KG1 (cell line): Measurements from ENCODE around the gene CACNA2D4.

ENCODE experiments used
- DNase-seq: peaks from one replicate; lab custom pipeline; 2025; lab: John Stamatoyannopoulos, UW

Gene CACNA2D4

GRCh38 chr12:1870998-1871917 is 47.2 kb downstream of the CACNA2D4 start:
- no peak for DNase-seq

GRCh38 chr12:1870086-1870485 is 48.4 kb downstream of the CACNA2D4 start:
- DNase-seq = no peak

GRCh38 chr12:1869145-1869544 is 49.3 kb downstream of the CACNA2D4 start:
- DNase-seq = no peak

GRCh38 chr12:1865284-1865866 is 53.1 kb downstream of the CACNA2D4 start:
- no peak for DNase-seq

- no peak for DNase-seq
Measured at GRCh38 chr12:1864867-1865266, 53.6 kb downstream of the CACNA2D4 start.

- DNase-seq = no peak
Measured at GRCh38 chr12:1864456-1864855, 54.0 kb downstream of the CACNA2D4 start.

- no peak for DNase-seq
Measured at GRCh38 chr12:1863823-1864222, 54.6 kb downstream of the CACNA2D4 start.

- DNase-seq = no peak
Measured at GRCh38 chr12:1862973-1863372, 55.5 kb downstream of the CACNA2D4 start.

GRCh38 chr12:1859643-1860042 is 58.8 kb downstream of the CACNA2D4 start:
- no peak for DNase-seq

- no peak for DNase-seq
Measured at GRCh38 chr12:1858456-1858855, 60.0 kb downstream of the CACNA2D4 start.

GRCh38 chr12:1857821-1858220 is 60.6 kb downstream of the CACNA2D4 start:
- DNase-seq = no peak

- no peak for DNase-seq
Measured at GRCh38 chr12:1857086-1857485, 61.4 kb downstream of the CACNA2D4 start.

- DNase-seq = no peak
Measured at GRCh38 chr12:1855241-1855640, 63.2 kb downstream of the CACNA2D4 start.

GRCh38 chr12:1853716-1854115 is 64.7 kb downstream of the CACNA2D4 start:
- DNase-seq = no peak

- DNase-seq = no peak
Measured at GRCh38 chr12:1852076-1852475, 66.4 kb downstream of the CACNA2D4 start.

- no peak for DNase-seq
Measured at GRCh38 chr12:1851151-1851701, 67.2 kb downstream of the CACNA2D4 start.

- no peak for DNase-seq
Measured at GRCh38 chr12:1848745-1849144, 69.7 kb downstream of the CACNA2D4 start.

GRCh38 chr12:1848146-1848545 is 70.3 kb downstream of the CACNA2D4 start:
- no peak for DNase-seq

GRCh38 chr12:1847411-1847810 is 71.0 kb downstream of the CACNA2D4 start:
- no peak for DNase-seq

- DNase-seq = no peak
Measured at GRCh38 chr12:1846421-1847405, 71.7 kb downstream of the CACNA2D4 start.

GRCh38 chr12:1845886-1846285 is 72.6 kb downstream of the CACNA2D4 start:
- no peak for DNase-seq

GRCh38 chr12:1845427-1845826 is 73.0 kb downstream of the CACNA2D4 start:
- DNase-seq = no peak
